ENCODE results near the gene CCDC102B. TPM values are rescaled to one million over a fixed set of nuclear protein-coding genes. Genes with fewer than 3 reads are reported as not detected.

CCDC102B gene
- total and polyA plus RNA-seq, 2 experiments from 2014 or later: 1.3 to 2.1 TPM

GRCh38 chr18:69022426-69022825 lies 224.5 kb downstream of the CCDC102B start (continued):
- TF ChIP-seq, protein P1, sequence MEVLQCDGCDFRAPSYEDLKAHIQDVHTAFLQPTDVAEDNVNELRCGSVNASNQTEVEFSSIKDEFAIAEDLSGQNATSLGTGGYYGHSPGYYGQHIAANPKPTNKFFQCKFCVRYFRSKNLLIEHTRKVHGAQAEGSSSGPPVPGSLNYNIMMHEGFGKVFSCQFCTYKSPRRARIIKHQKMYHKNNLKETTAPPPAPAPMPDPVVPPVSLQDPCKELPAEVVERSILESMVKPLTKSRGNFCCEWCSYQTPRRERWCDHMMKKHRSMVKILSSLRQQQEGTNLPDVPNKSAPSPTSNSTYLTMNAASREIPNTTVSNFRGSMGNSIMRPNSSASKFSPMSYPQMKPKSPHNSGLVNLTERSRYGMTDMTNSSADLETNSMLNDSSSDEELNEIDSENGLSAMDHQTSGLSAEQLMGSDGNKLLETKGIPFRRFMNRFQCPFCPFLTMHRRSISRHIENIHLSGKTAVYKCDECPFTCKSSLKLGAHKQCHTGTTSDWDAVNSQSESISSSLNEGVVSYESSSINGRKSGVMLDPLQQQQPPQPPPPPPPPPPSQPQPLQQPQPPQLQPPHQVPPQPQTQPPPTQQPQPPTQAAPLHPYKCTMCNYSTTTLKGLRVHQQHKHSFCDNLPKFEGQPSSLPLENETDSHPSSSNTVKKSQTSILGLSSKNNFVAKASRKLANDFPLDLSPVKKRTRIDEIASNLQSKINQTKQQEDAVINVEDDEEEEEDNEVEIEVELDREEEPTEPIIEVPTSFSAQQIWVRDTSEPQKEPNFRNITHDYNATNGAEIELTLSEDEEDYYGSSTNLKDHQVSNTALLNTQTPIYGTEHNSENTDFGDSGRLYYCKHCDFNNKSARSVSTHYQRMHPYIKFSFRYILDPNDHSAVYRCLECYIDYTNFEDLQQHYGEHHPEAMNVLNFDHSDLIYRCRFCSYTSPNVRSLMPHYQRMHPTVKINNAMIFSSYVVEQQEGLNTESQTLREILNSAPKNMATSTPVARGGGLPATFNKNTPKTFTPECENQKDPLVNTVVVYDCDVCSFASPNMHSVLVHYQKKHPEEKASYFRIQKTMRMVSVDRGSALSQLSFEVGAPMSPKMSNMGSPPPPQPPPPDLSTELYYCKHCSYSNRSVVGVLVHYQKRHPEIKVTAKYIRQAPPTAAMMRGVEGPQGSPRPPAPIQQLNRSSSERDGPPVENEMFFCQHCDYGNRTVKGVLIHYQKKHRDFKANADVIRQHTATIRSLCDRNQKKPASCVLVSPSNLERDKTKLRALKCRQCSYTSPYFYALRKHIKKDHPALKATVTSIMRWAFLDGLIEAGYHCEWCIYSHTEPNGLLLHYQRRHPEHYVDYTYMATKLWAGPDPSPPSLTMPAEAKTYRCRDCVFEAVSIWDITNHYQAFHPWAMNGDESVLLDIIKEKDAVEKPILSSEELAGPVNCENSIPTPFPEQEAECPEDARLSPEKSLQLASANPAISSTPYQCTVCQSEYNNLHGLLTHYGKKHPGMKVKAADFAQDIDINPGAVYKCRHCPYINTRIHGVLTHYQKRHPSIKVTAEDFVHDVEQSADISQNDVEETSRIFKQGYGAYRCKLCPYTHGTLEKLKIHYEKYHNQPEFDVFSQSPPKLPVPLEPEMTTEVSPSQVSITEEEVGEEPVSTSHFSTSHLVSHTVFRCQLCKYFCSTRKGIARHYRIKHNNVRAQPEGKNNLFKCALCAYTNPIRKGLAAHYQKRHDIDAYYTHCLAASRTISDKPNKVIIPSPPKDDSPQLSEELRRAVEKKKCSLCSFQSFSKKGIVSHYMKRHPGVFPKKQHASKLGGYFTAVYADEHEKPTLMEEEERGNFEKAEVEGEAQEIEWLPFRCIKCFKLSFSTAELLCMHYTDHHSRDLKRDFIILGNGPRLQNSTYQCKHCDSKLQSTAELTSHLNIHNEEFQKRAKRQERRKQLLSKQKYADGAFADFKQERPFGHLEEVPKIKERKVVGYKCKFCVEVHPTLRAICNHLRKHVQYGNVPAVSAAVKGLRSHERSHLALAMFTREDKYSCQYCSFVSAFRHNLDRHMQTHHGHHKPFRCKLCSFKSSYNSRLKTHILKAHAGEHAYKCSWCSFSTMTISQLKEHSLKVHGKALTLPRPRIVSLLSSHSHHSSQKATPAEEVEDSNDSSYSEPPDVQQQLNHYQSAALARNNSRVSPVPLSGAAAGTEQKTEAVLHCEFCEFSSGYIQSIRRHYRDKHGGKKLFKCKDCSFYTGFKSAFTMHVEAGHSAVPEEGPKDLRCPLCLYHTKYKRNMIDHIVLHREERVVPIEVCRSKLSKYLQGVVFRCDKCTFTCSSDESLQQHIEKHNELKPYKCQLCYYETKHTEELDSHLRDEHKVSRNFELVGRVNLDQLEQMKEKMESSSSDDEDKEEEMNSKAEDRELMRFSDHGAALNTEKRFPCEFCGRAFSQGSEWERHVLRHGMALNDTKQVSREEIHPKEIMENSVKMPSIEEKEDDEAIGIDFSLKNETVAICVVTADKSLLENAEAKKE (CRISPR knock-in tag; IDR thresholded peaks at IDR 0.05): no peak

GRCh38 chr18:69031571-69031970 lies 233.7 kb downstream of the CCDC102B start:
- no peak overlapping the region for H3K4me3 Mint-ChIP-seq
- H3F3A ChIP-seq (replicated peaks; ENCODE audit: low read depth): no peaks in the 10 kb centered on the region
- no peak for TF ChIP-seq JUNB (IDR thresholded peaks at IDR 0.05; ENCODE audit: unreplicated experiment)
- TF ChIP-seq, protein P1 (CRISPR knock-in tag; IDR thresholded peaks at IDR 0.05): no peak
- no peak for TF ChIP-seq EZH2phosphoT487 (IDR thresholded peaks at IDR 0.05; ENCODE audit: unreplicated experiment)
- TF ChIP-seq ETS1 (IDR thresholded peaks at IDR 0.05): no peak

More at GRCh38 chr18:69031571-69031970, 233.7 kb downstream of the CCDC102B start:
- Histone ChIP-seq H3K4me1 (ENCODE audit: insufficient read depth) (no peaks in the 10 kb centered on the region), H3K79me2 (replicated peaks; ENCODE audit: insufficient read depth) (no peaks in the 10 kb centered on the region), H4K20me1 (replicated peaks; ENCODE audit: insufficient read depth) (no peaks in the 10 kb centered on the region), H3K36me3 (ENCODE audit: insufficient read depth) (no peaks in the 10 kb centered on the region), H3K4me3 (no peak overlapping the region), H3K27me3 (ENCODE audit: insufficient read depth) (no peaks in the 10 kb centered on the region), H3K27ac (ENCODE audit: low read depth) (no peak overlapping the region), H2AFZ (no peak overlapping the region), H3K4me2 (no peak overlapping the region), H3K9me2 (ENCODE audit: insufficient read depth) (no peaks in the 10 kb centered on the region)
- ATAC-seq: no peak
- H3K27me3 Mint-ChIP-seq (ENCODE audit: insufficient read depth, low read depth, poor library complexity): peaks cover 3% of the 10 kb centered on the region
- no peaks in the 10 kb centered on the region for H3K36me3 Mint-ChIP-seq (ENCODE audit: low read depth)
- no peak overlapping the region for H3K27ac Mint-ChIP-seq
- no peaks in the 10 kb centered on the region for H3K9me3 Mint-ChIP-seq
- DNase-seq (ENCODE audit: low spot score): no peak
- no peaks in the 10 kb centered on the region for H3K4me1 Mint-ChIP-seq
